Liver (tissue), 9 donors: ENCODE results near the gene CREB3L2. TPM values are rescaled to one million over a fixed set of nuclear protein-coding genes. Genes with fewer than 3 reads are reported as not detected.

Experiments used
- DNase-seq: peaks from one replicate; pipeline ENCODE4 v3.0.0-alpha.2; 2017; ENCODE audit warnings: low spot score
- H3K27ac ChIP-seq, 2 donors: one replicate each; pipeline ENCODE4 v1.7.0; 2013; ENCODE audit warnings: inconsistent platforms in 2 of 2, low read length in 2 of 2, control low read depth in 1 of 2, low read depth in 1 of 2, mild to moderate bottlenecking in 1 of 2
- H3K27me3 ChIP-seq, 4 donors: one replicate each; pipeline versions ENCODE4 v1.6.1 to v1.7.0; 2013; ENCODE audit warnings: low read length in 3 of 4, inconsistent platforms in 1 of 4, mild to moderate bottlenecking in 1 of 4, moderate library complexity in 1 of 4; ENCODE audit not compliant: control insufficient read depth in 4 of 4, insufficient read depth in 4 of 4
- H3K36me3 ChIP-seq, 4 donors: one replicate each; pipeline versions ENCODE4 v1.6.1 to v1.7.0; 2013; ENCODE audit warnings: low read length in 3 of 4, mild to moderate bottlenecking in 3 of 4, low read depth in 1 of 4, moderate library complexity in 1 of 4; ENCODE audit not compliant: control insufficient read depth in 4 of 4, insufficient read depth in 3 of 4
- H3K4me1 ChIP-seq, 4 donors: one replicate each; pipeline versions ENCODE4 v1.6.1 to v1.7.0; 2013; ENCODE audit warnings: low read length in 3 of 4, mild to moderate bottlenecking in 3 of 4, moderate library complexity in 1 of 4; ENCODE audit not compliant: control insufficient read depth in 4 of 4, insufficient read depth in 4 of 4
- H3K4me3 ChIP-seq, 3 donors: one replicate each; pipeline versions ENCODE4 v1.6.1 to v1.7.0; 2013; ENCODE audit warnings: low read length in 3 of 3, control low read depth in 1 of 3, low read depth in 1 of 3, mild to moderate bottlenecking in 1 of 3
- H3K9ac ChIP-seq, 2 donors: one replicate each; pipeline ENCODE4 v1.7.0; 2013; ENCODE audit warnings: low read length in 2 of 2, mild to moderate bottlenecking in 2 of 2, moderate library complexity in 2 of 2, control low read depth in 1 of 2, low read depth in 1 of 2
- H3K9me3 ChIP-seq, 4 donors: one replicate each; pipeline versions ENCODE4 v1.6.1 to v1.7.0; 2013; ENCODE audit warnings: low read length in 3 of 4; ENCODE audit not compliant: control insufficient read depth in 4 of 4
- ATF3 ChIP-seq: IDR thresholded peaks from 2 replicates; pipeline ENCODE4 v1.6.1; 2016; ENCODE audit warnings: antibody characterized with exemption
- CTCF ChIP-seq: fragments of 150-350 bp; IDR thresholded peaks from 2 replicates; pipeline ENCODE4 v1.5.1; 2017; ENCODE audit warnings: improper control_type of control experiment, low read depth, low read length; ENCODE audit not compliant: missing input control
- EGR1 ChIP-seq, 2 donors: IDR thresholded peaks; 2 replicates each; pipeline ENCODE4 v1.6.1; 2016 to 2018; ENCODE audit warnings: antibody characterized with exemption in 2 of 2, low read depth in 2 of 2
- FOXA1 ChIP-seq: IDR thresholded peaks from 2 replicates; pipeline ENCODE4 v1.6.1; 2016; ENCODE audit warnings: antibody characterized with exemption
- FOXA2 ChIP-seq: IDR thresholded peaks from 2 replicates; pipeline ENCODE4 v1.6.1; 2016; ENCODE audit warnings: antibody characterized with exemption
- GABPA ChIP-seq, 2 donors: IDR thresholded peaks in 1 of 2; conservative IDR thresholded peaks in 1 of 2; 2 replicates each; pipeline ENCODE4 v1.6.1; 2016; ENCODE audit warnings: antibody characterized with exemption in 2 of 2, mild to moderate bottlenecking in 1 of 2, moderate library complexity in 1 of 2
- HNF4A ChIP-seq, 2 donors: conservative IDR thresholded peaks; 2 replicates each; pipeline ENCODE4 v1.6.1; 2016; ENCODE audit warnings: antibody characterized with exemption in 2 of 2, mild to moderate bottlenecking in 2 of 2
- HNF4G ChIP-seq: IDR thresholded peaks from 2 replicates; pipeline ENCODE4 v1.6.1; 2016; ENCODE audit warnings: antibody characterized with exemption
- JUND ChIP-seq, 2 donors: IDR thresholded peaks; 2 replicates each; pipeline ENCODE4 v1.6.1; 2016; ENCODE audit warnings: antibody characterized with exemption in 2 of 2
- MAX ChIP-seq: IDR thresholded peaks from 2 replicates; pipeline ENCODE4 v1.6.1; 2016; ENCODE audit warnings: antibody characterized with exemption
- NR2F2 ChIP-seq: IDR thresholded peaks from 2 replicates; pipeline ENCODE4 v1.6.1; 2016; ENCODE audit warnings: antibody characterized with exemption
- RAD21 ChIP-seq, 2 donors: IDR thresholded peaks; 2 replicates each; pipeline ENCODE4 v1.6.1; 2016; ENCODE audit warnings: antibody characterized with exemption in 2 of 2, mild to moderate bottlenecking in 2 of 2
- RXRA ChIP-seq, 2 donors: IDR thresholded peaks; 2 replicates each; pipeline ENCODE4 v1.6.1; 2017 to 2018; ENCODE audit warnings: antibody characterized with exemption in 2 of 2, mild to moderate bottlenecking in 1 of 2
- SP1 ChIP-seq: IDR thresholded peaks from 2 replicates; pipeline ENCODE4 v1.6.1; 2018; ENCODE audit warnings: antibody characterized with exemption, mild to moderate bottlenecking
- TAF1 ChIP-seq: conservative IDR thresholded peaks from 2 replicates; pipeline ENCODE4 v1.6.1; 2016; ENCODE audit warnings: antibody characterized with exemption, mild to moderate bottlenecking
- YY1 ChIP-seq: IDR thresholded peaks from 2 replicates; pipeline ENCODE4 v1.6.1; 2016; ENCODE audit warnings: antibody characterized with exemption, mild to moderate bottlenecking
- WGBS: extraction: QIAGEN DNeasy Blood & Tissue Kit; methylation state at CpG from one replicate; pipeline ENCODE4 v1.1.7; 2013; 5-methylcytosine and 5-hydroxymethylcytosine counted together
- polyA plus RNA-seq, 2 donors: library from polyadenylated mRNA; stranded (reverse) in 1 of 2; unstranded in 1 of 2; fragments of 200-250 nt in 1 of 2; fragments of >200 nt in 1 of 2; fragmentation: Nextera tagmentation in 1 of 2; extraction: Ambion mirVana in 1 of 2; gene quantifications; one replicate each; pipeline versions ENCODE4 v1.2.1 to v1.2.3, GENCODE V29; 2013 to 2015
- total RNA-seq, 2 donors: library from RNA; depleted of rRNA; stranded (reverse); fragments of >200 nt; gene quantifications; one replicate each; pipeline ENCODE4 v1.2.3, GENCODE V29; 2014
- TF ChIP-seq, protein P1 (sequence below): IDR thresholded peaks from 2 replicates; pipeline ENCODE4 v1.6.1; 2016; ENCODE audit warnings: antibody characterized with exemption, mild to moderate bottlenecking
- donor health status: healthy.
- donor health status: healthy.
- donor health status: healthy.
- donor health status: healthy.
- donor health status: healthy.

Gene CREB3L2
- total and polyA plus RNA-seq, 4 donors = 6.7 to 16.6 (median 9.9) TPM

DNA sequence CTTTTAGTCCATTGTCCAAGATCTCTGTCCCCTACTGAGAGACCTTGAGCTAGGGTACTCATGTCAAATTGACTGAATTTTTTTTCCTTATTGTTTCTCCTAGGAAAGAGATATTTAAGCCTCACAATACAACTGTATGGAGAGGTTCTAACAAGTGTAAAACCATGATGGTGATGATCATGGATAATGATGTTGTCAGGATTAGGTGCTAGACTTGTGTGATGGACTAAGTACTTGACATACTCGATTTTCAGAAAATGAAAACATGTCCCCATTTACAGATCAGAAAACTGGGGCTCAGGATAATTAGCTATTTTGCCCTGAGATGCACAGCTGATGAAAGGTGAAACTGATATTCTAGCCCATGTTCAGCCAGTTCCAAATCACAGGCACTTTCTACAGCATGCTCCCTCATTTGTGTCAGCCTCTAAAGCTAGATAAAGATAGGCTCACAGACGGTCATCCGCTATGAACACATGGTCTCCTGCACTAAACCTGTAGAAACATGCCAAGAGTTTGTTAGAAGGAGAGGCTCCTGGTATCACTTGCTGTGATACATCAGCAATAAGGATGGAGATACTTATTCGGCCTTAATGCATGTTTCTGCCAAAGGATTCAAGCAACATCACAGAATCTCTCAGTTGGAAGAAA lies 67.6 kb downstream of the CREB3L2 start:
- WGBS = 81% methylated on average over 4 of the region's 4 CpGs
- Histone ChIP-seq H3K4me1 (peaks cover 0 to 26% (median 5%) of the 10 kb centered on the region in 4 donors), H3K27ac (no peak overlapping the region), H3K4me3 (no peak overlapping the region), H3K9me3 (no peaks in the 10 kb centered on the region), H3K27me3 (no peaks in the 10 kb centered on the region), H3K9ac (no peak overlapping the region), H3K36me3 (no peaks in the 10 kb centered on the region)
- no peak for TF ChIP-seq FOXA2
- no peak for TF ChIP-seq YY1
- TF ChIP-seq HNF4G = no peak
- no peak for TF ChIP-seq JUND (IDR thresholded peaks at IDR 0.05)
- TF ChIP-seq ATF3 = no peak
- TF ChIP-seq TAF1 = no peak
- no peak for TF ChIP-seq RAD21 (IDR thresholded peaks at IDR 0.05)
- no peak for TF ChIP-seq FOXA1
- no peak for TF ChIP-seq SP1
- no peak for TF ChIP-seq RXRA (IDR thresholded peaks at IDR 0.05)
- no peak for TF ChIP-seq MAX
- TF ChIP-seq HNF4A (conservative IDR thresholded peaks at IDR 0.05) = no peak
- TF ChIP-seq CTCF = no peak
- no peak for TF ChIP-seq EGR1 (IDR thresholded peaks at IDR 0.05; ENCODE audit: low read depth in 2 of 2)
- TF ChIP-seq GABPA (IDR thresholded peaks at IDR 0.05 in 1 of 2, conservative IDR thresholded peaks at IDR 0.05 in 1 of 2) = no peak
- TF ChIP-seq, protein P1, sequence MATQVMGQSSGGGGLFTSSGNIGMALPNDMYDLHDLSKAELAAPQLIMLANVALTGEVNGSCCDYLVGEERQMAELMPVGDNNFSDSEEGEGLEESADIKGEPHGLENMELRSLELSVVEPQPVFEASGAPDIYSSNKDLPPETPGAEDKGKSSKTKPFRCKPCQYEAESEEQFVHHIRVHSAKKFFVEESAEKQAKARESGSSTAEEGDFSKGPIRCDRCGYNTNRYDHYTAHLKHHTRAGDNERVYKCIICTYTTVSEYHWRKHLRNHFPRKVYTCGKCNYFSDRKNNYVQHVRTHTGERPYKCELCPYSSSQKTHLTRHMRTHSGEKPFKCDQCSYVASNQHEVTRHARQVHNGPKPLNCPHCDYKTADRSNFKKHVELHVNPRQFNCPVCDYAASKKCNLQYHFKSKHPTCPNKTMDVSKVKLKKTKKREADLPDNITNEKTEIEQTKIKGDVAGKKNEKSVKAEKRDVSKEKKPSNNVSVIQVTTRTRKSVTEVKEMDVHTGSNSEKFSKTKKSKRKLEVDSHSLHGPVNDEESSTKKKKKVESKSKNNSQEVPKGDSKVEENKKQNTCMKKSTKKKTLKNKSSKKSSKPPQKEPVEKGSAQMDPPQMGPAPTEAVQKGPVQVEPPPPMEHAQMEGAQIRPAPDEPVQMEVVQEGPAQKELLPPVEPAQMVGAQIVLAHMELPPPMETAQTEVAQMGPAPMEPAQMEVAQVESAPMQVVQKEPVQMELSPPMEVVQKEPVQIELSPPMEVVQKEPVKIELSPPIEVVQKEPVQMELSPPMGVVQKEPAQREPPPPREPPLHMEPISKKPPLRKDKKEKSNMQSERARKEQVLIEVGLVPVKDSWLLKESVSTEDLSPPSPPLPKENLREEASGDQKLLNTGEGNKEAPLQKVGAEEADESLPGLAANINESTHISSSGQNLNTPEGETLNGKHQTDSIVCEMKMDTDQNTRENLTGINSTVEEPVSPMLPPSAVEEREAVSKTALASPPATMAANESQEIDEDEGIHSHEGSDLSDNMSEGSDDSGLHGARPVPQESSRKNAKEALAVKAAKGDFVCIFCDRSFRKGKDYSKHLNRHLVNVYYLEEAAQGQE = no peak
- DNase-seq = no peak

- no peaks in the 10 kb centered on the region for H3K27me3 ChIP-seq
- peaks cover 0 to 26% (median 5%) of the 10 kb centered on the region in 4 donors for H3K4me1 ChIP-seq
- no peaks in the 10 kb centered on the region for H3K9me3 ChIP-seq
- H3K9ac ChIP-seq = no peak overlapping the region
- no peak overlapping the region for H3K27ac ChIP-seq
- no peaks in the 10 kb centered on the region for H3K36me3 ChIP-seq
- WGBS = 74% methylated on average over 11 of the region's 11 CpGs
- TF ChIP-seq CTCF = no peak
- no peak for TF ChIP-seq MAX
- TF ChIP-seq YY1 = no peak
- TF ChIP-seq FOXA1 = no peak
- TF ChIP-seq, protein P1 = no peak
- no peak for TF ChIP-seq SP1
- TF ChIP-seq HNF4G = no peak
- no peak for TF ChIP-seq ATF3
- no peak for TF ChIP-seq TAF1
- TF ChIP-seq EGR1 (IDR thresholded peaks at IDR 0.05; ENCODE audit: low read depth in 2 of 2) = no peak
- no peak for TF ChIP-seq RAD21 (IDR thresholded peaks at IDR 0.05)
- no peak for TF ChIP-seq NR2F2
- no peak overlapping the region for H3K4me3 ChIP-seq
- no peak for DNase-seq
These were observed 68.4 kb downstream of the CREB3L2 start for GRCh38 chr7:137933270-137934017.
